Right cardiac atrium (tissue), 5 donors: Measurements from ENCODE around the gene ACOX3. TPM values are rescaled to one million over a fixed set of nuclear protein-coding genes. Genes with fewer than 3 reads are reported as not detected.
A peak's percentile ranks its signal among the peaks of the same experiment; 100 is the strongest.
"Not testable (repeated sequence)": the region's sequence is repeated elsewhere in the genome, so short reads cannot be mapped to it uniquely, and the experiment has no call there.

ENCODE experiments used
- ATAC-seq, 2 donors: fragments of 200-7000 bp; cut with Tn5 transposase; one replicate each; pipeline versions ENCODE4 v1.8.0 to v1.9.1; 2020; ENCODE audit warnings: moderate library complexity in 2 of 2, mild to moderate bottlenecking in 1 of 2
- DNase-seq, 3 donors: peaks; one replicate each; pipeline ENCODE4 v3.0.0-alpha.2; 2020
- H3K27ac ChIP-seq: one replicate; pipeline ENCODE4 v1.5.1; 2013; ENCODE audit warnings: mild to moderate bottlenecking, low read length, control low read depth, moderate library complexity
- H3K27me3 ChIP-seq: one replicate; pipeline ENCODE4 v1.6.1; 2013; ENCODE audit not compliant: control insufficient read depth, insufficient read depth
- H3K4me1 ChIP-seq: one replicate; pipeline ENCODE4 v1.6.1; 2013; ENCODE audit warnings: low read length; ENCODE audit not compliant: control insufficient read depth, insufficient read depth
- H3K4me3 ChIP-seq: one replicate; pipeline ENCODE4 v1.5.1; 2013; ENCODE audit warnings: low read length, control low read depth
- H3K9me3 ChIP-seq: one replicate; pipeline ENCODE4 v1.6.1; 2013; ENCODE audit warnings: low read length; ENCODE audit not compliant: control insufficient read depth
- WGBS: extraction: QIAGEN DNeasy Blood & Tissue Kit; methylation state at CpG from one replicate; pipeline ENCODE4 v1.1.7; 2013; 5-methylcytosine and 5-hydroxymethylcytosine counted together
- intact Hi-C, 4 donors: fragments of 100-400 bp; cut with DNase I; formaldehyde crosslinking; loops; one replicate each; pipeline versions ENCODE4 v1.11.0 to v1.14.0; 2022 to 2023
- polyA plus RNA-seq: library from polyadenylated mRNA; stranded (reverse); fragments of 200-250 nt; gene quantifications from one replicate; pipeline ENCODE4 v1.2.3, GENCODE V29; 2013
- total RNA-seq, 4 donors: library from RNA; stranded (reverse); fragmentation: NEBNext Ultra II Directional; extraction: Animal tissue kit (Norgen Biotek cat#: 25700); gene quantifications; one replicate each; pipeline ENCODE4 v1.2.1, GENCODE V29; 2021
- donor health status: healthy with polysubstance abuse.
- donor health status: DM: no; HTN: yes; CAD: no.
- donor health status: DM: no; HTN: no; CAD: no.
- donor health status: DM: no; HTN: yes; CAD: no; lungs with severe emphysema.
- donor health status: DM: yes; HTN: yes; CAD: no.

The ACOX3 gene
- total and polyA plus RNA-seq, 5 donors: 25.7 to 94.8 (median 54.3) TPM

DNA sequence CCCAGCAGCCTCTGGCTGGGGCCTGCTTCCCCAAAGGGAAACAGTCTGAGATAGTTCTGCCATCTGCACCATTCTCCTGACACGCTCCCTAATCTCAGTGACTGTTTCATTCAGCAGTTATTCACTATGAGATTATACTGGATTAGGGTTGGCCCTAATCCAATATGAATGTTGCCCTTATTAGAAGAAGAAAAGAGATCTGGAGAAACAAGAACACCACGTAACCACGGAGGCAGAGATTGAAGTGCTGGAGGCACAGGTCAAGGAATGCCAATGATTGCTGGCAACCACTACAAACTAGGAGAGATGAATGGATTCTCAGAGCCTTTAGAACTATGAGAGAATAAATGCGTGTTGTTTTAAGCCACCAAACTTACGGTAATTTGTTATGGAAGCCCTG is 7.4 kb downstream of the ACOX3 start:
- no peak for DNase-seq
- no peaks in the 10 kb centered on the region for H3K9me3 ChIP-seq
- H3K27ac ChIP-seq: no peak overlapping the region
- H3K4me3 ChIP-seq: no peak overlapping the region
- H3K27me3 ChIP-seq: no peaks in the 10 kb centered on the region
- ATAC-seq: no peak
- intact Hi-C loops: no loop called here
- WGBS: 71% methylated on average over 5 of the region's 5 CpGs
- H3K4me1 ChIP-seq: peaks cover 12% of the 10 kb centered on the region

DNA sequence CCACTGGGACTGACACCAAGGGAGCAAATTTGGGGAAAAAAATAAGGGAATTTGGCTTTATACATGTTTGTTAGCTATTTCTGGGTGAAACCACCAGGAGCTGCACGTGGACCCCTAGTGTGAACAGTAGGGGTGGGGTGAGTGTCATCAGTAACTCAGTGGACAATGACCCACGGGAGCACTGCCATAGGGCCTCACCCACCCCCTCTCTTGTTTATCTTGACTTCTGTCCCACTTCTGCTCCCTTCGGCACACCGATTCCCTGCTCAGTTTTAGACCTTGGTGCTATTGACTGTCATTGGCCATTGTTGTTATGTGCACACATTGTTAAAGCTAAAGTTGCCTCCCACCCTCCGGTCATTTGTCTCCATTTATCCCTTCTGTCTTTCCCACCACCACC is 9.0 kb downstream of the ACOX3 start:
- WGBS: 82% methylated on average over 5 of the region's 5 CpGs
- intact Hi-C loops: no loop called here
- Histone ChIP-seq H3K4me3 (no peak overlapping the region), H3K4me1 (peaks cover 12% of the 10 kb centered on the region), H3K27me3 (no peaks in the 10 kb centered on the region), H3K27ac (no peak overlapping the region), H3K9me3 (no peaks in the 10 kb centered on the region)
- no peak for ATAC-seq
- no peak for DNase-seq

DNA sequence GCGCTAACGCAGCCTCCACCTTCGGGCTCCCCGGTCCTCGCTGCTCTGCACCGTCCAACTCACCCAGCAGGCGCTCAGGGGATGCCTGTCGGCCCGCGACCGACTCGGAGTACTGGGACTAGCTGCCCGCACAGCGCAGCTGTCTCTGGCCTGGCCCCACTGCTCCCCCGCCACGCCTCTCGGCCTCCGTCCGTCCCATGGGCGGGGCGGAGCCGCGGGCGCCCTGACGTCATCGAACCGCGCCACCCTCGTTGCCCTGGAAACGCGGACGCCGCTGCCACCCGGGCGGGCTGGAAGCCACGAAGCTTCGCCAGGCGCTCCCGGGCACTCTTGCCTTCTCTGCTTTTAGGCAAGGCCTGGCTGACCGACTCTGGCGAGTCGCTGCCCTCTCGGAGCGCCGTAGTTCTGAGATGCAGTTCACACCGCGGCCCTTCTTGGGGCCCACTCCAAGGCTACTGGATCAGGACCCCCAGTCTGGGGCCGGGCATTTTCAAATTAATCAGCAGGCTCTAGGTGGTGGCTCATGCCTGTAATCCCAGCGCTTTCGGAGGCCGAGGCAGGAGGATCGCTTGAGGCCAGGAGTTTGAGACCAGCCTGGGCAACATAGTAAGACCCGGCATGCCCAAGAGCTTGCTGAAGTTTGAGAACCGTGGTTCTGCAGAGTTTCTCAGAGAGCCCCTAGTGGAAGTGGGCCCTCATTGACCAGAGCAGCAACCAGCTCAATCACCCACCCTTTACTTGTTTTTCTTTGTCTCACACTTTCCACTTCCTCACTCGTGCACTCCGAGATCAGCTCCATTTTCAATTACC is 12.0 kb downstream of the ACOX3 start:
- Histone ChIP-seq H3K4me3 (peak overlapping the region; percentile 93), H3K9me3 (no peaks in the 10 kb centered on the region), H3K27me3 (no peaks in the 10 kb centered on the region), H3K4me1 (peaks cover 9% of the 10 kb centered on the region), H3K27ac (peak overlapping the region; percentile 83)
- 3% methylated on average over 56 of the region's 56 CpGs for WGBS
- ATAC-seq: peak; percentile 97
- DNase-seq: peak; percentile 87 to 96 (median 95)
- intact Hi-C loops: no loop called here

GRCh38 chr4:8427761-8428287 is 12.7 kb downstream of the ACOX3 start:
- H3K9me3 ChIP-seq: no peaks in the 10 kb centered on the region
- peaks cover 8% of the 10 kb centered on the region for H3K4me1 ChIP-seq
- H3K27ac ChIP-seq: peak overlapping the region; percentile 83
- intact Hi-C loops: no loop called here
- peak overlapping the region; percentile 93 for H3K4me3 ChIP-seq
- DNase-seq (peak; percentile 45 to 70 (median 66)), ATAC-seq (peak; percentile 81 to 82)
- H3K27me3 ChIP-seq: no peaks in the 10 kb centered on the region
- WGBS: 2% methylated on average over 21 of the region's 21 CpGs

DNA sequence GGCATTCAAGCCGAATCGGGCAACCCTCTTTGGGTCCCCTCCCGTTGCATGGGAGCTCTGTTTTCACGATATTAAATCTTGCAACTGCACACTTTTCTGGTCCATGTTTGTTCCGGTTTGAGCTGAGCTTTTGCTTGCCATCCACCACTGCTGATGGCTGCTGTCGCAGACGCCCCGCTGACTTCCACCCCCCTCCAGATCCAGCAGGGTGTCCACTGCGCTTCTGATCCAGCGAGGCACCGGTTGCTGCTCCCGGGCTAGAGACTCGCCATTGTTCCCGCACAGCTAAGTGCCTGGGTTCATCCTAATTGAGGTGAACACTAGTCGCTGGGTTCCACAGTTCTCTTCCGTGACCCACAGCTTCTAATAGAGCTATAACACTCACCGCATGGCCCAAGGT is 13.3 kb downstream of the ACOX3 start:
- Histone ChIP-seq H3K9me3 (no peaks in the 10 kb centered on the region), H3K4me1 (peaks cover 3% of the 10 kb centered on the region), H3K27ac (peak overlapping the region; percentile 83), H3K4me3 (peak overlapping the region; percentile 93), H3K27me3 (no peaks in the 10 kb centered on the region)
- WGBS: 78% methylated on average over 17 of the region's 17 CpGs
- intact Hi-C loops: no loop called here
- ATAC-seq: peak in 1 of 2 donors; percentile 3
- DNase-seq: no peak

DNA sequence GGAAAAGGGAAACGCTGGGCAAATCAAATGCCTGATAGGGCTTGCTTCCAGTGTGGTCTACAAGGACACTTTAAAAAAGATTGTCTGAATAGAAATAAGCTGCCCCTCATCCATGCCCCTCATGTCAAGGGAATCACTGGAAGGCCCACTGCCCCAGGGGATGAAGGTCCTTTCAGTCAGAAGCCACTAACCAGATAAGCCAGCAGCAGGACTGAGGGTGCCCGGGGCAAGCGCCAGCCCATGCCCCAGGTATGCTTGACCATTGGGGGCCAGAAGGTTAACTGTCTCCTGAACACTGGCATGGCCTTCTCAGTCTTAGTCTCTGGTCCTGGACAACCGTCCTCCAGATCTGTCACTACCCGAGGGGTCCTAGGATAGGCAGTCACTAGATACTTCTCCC is 17.7 kb downstream of the ACOX3 start:
- no peak for DNase-seq
- WGBS: 90% methylated on average over 5 of the region's 5 CpGs
- no peak for ATAC-seq
- peak overlapping the region; percentile 43 for H3K27ac ChIP-seq
- no peaks in the 10 kb centered on the region for H3K9me3 ChIP-seq
- no peak overlapping the region for H3K4me3 ChIP-seq
- peaks cover 5% of the 10 kb centered on the region for H3K4me1 ChIP-seq
- no peaks in the 10 kb centered on the region for H3K27me3 ChIP-seq
- intact Hi-C loops: no loop called here

- no peak for DNase-seq
- Histone ChIP-seq H3K27me3 (no peaks in the 10 kb centered on the region), H3K27ac (peak overlapping the region; percentile 37), H3K4me3 (no peak overlapping the region), H3K4me1 (peaks cover 5% of the 10 kb centered on the region), H3K9me3 (no peaks in the 10 kb centered on the region)
- intact Hi-C loops: no loop called here
- no peak for ATAC-seq
- 71% methylated on average over 4 of the region's 4 CpGs for WGBS
These were observed 18.2 kb downstream of the ACOX3 start for GRCh38 chr4:8422327-8422726.

GRCh38 chr4:8420151-8420550 is 20.4 kb downstream of the ACOX3 start:
- peak overlapping the region; percentile 96 for H3K27ac ChIP-seq
- H3K4me1 ChIP-seq, H3K4me3 ChIP-seq, H3K27me3 ChIP-seq, DNase-seq, intact Hi-C loops, H3K9me3 ChIP-seq, ATAC-seq: not testable (repeated sequence)

DNA sequence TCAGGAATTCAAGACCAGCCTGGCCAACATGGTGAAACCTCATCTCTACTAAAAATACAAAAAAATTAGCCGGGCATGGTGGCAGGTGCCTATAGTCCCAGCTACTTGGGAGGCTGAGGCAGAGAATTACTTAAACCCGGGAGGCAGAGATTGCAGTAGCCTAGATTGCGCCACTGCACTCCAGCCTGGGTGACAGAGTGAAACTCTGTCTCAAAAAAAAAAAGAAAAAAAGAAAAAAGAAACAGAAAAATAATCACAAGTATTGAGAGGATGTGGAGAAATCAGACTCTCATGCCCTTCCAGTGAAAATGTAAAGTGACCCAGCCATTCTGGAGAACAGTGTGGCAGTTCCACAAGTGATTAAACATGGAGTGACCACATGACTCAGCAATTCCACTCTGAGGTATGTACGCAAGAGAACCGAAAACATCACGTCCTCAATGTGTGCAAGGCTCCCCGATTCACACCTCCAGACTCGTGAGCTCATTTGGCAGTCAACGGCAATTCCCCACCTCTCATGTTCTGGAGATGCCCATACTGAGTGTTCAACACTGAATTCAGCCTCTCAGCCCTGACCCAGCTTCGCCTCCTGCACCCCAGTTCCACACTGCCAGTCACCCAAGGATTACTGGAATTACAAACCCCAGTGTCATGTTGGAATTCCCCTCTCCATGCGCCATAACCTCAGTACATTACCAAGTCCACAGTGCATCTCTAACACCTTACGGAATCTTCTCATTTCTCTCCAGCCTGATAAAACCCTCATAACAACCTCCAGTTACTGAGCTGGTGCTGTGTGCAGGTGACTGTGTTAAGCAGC is 21.1 kb downstream of the ACOX3 start:
- 72% methylated on average over 12 of the region's 12 CpGs for WGBS
- DNase-seq (peak; percentile 40 to 69 (median 52)), ATAC-seq (peak; percentile 89 to 91)
- peak overlapping the region; percentile 96 for H3K27ac ChIP-seq
- no peaks in the 10 kb centered on the region for H3K9me3 ChIP-seq
- intact Hi-C loops: loop anchor here in 2 of 4 donors (10.0 kb wide), 1 partner anchor 245 kb away; no protein-coding TSS in a partner anchor
- no peak overlapping the region for H3K4me3 ChIP-seq
- H3K27me3 ChIP-seq: no peaks in the 10 kb centered on the region
- peaks cover 8% of the 10 kb centered on the region for H3K4me1 ChIP-seq

DNA sequence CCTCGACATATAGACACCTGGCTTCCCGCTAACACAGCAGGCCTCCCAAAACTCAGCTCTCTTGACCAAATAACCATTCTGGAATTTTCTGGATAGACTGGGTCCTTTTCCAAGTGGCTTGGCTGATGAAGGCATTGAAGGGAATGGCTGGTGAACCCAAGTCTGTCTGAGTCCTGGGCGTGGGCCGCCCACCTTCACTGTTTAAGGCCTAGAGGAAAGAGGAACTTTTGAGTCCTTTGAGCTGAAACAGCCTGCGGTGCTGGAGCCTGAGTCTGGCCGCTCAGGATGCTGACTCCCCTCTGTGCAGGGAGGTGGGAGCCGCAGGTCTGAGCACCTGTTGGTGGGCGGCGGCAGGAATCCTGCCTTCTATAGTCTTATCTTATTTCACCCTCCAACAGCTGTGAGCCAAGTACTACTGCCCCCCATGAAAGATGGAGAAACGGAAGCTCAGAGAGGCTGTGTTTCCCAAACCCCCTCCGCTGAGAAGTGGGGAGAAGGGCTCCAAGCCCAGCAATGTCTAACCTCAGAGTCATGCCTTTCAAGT is 23.4 kb downstream of the ACOX3 start:
- no peak overlapping the region for H3K4me3 ChIP-seq
- DNase-seq (peak in 1 of 3 donors; percentile 23), ATAC-seq (no peak)
- peak overlapping the region; percentile 76 for H3K27ac ChIP-seq
- intact Hi-C loops: loop anchor here in 2 of 4 donors (10.0 kb wide), 1 partner anchor 242 kb away; no protein-coding TSS in a partner anchor
- no peaks in the 10 kb centered on the region for H3K9me3 ChIP-seq
- peaks cover 8% of the 10 kb centered on the region for H3K4me1 ChIP-seq
- 81% methylated on average over 11 of the region's 11 CpGs for WGBS
- H3K27me3 ChIP-seq: no peaks in the 10 kb centered on the region
